IMR-90 (cell line): Measurements from ENCODE around the gene DUSP23. TPM values are rescaled to one million over a fixed set of nuclear protein-coding genes. Genes with fewer than 3 reads are reported as not detected.

Source experiments
- ATAC-seq: fragments of 200-7000 bp; cut with Tn5 transposase; 2 replicates; pipeline ENCODE4 v1.9.1; 2020; ENCODE audit warnings: low read depth, mild to moderate bottlenecking, moderate library complexity
- BruUV-seq: library from RNA; stranded (reverse); fragments of 400-500 nt; replicated peaks from 2 replicates; lab custom pipeline; 2021; lab: Mats Ljungman, UMichigan
- CTCF ChIA-PET: fragments of 300-600 bp; formaldehyde crosslinking; extraction: SDS; loops from one replicate; lab custom pipeline; 2021; ENCODE audit warnings: antibody characterized with exemption; lab: Yijun Ruan, JAX
- POLR2A ChIA-PET: fragments of 300-600 bp; sonication (Branson Sonifier 250); formaldehyde crosslinking; loops from one replicate; lab custom pipeline; 2022; ENCODE audit warnings: antibody characterized with exemption; ENCODE audit not compliant: unreplicated experiment; lab: Charles Lee
- DNase-seq: peaks from one replicate; pipeline ENCODE4 v3.0.0; 2013
- H2AFZ ChIP-seq: replicated peaks from 2 replicates; pipeline ENCODE3; 2013; ENCODE audit warnings: low read length, mild to moderate bottlenecking; ENCODE audit not compliant: poor library complexity
- H2AK5ac ChIP-seq: 2 replicates; pipeline ENCODE4 v1.6.1; 2013; ENCODE audit warnings: low read depth, low read length, inconsistent platforms
- H2AK9ac ChIP-seq: replicated peaks from 2 replicates; pipeline ENCODE3; 2013; ENCODE audit warnings: mild to moderate bottlenecking, low read depth, low read length, moderate library complexity; ENCODE audit not compliant: poor library complexity
- H2BK120ac ChIP-seq: 2 replicates; pipeline ENCODE4 v1.6.1; 2013; ENCODE audit warnings: low read depth, low read length, inconsistent platforms
- H2BK15ac ChIP-seq: 3 replicates; pipeline ENCODE4 v1.6.1; 2013; ENCODE audit warnings: low read depth, low read length, inconsistent platforms
- H2BK20ac ChIP-seq: 2 replicates; pipeline ENCODE4 v1.6.1; 2013; ENCODE audit warnings: low read depth, mild to moderate bottlenecking, inconsistent platforms, low read length, moderate library complexity
- H2BK5ac ChIP-seq: 2 replicates; pipeline ENCODE4 v1.6.1; 2013; ENCODE audit warnings: mild to moderate bottlenecking, low read depth, low read length, inconsistent platforms; ENCODE audit not compliant: poor library complexity, severe bottlenecking
- H3K14ac ChIP-seq: replicated peaks from 2 replicates; pipeline ENCODE4 v1.6.1; 2013; ENCODE audit warnings: low read depth, low read length, inconsistent platforms
- H3K18ac ChIP-seq: 2 replicates; pipeline ENCODE4 v1.6.1; 2013; ENCODE audit warnings: low read depth, low read length, control low read depth
- H3K23ac ChIP-seq: 2 replicates; pipeline ENCODE4 v1.6.1; 2013; ENCODE audit warnings: low read depth, low read length, inconsistent platforms
- H3K27ac ChIP-seq: 2 replicates; pipeline ENCODE4 v1.5.1; 2013; ENCODE audit warnings: mild to moderate bottlenecking, control low read depth, low read length; ENCODE audit not compliant: insufficient read depth
- H3K27me3 ChIP-seq: 2 replicates; pipeline ENCODE4 v1.6.1; 2013; ENCODE audit warnings: low read length; ENCODE audit not compliant: control insufficient read depth, insufficient read depth
- H3K36me3 ChIP-seq: 2 replicates; pipeline ENCODE4 v1.6.1; 2013; ENCODE audit warnings: low read length, mixed read lengths; ENCODE audit not compliant: control insufficient read depth, insufficient read depth
- H3K4ac ChIP-seq: 2 replicates; pipeline ENCODE4 v1.6.1; 2013; ENCODE audit warnings: low read depth, low read length, inconsistent platforms
- H3K4me1 ChIP-seq: 2 replicates; pipeline ENCODE4 v1.6.1; 2013; ENCODE audit warnings: low read length, mixed read lengths; ENCODE audit not compliant: control insufficient read depth, insufficient read depth
- H3K4me2 ChIP-seq: 2 replicates; pipeline ENCODE4 v1.6.1; 2013; ENCODE audit warnings: low read depth, mild to moderate bottlenecking, control low read depth, low read length, moderate library complexity
- H3K4me3 ChIP-seq: 2 replicates; pipeline ENCODE4 v1.5.1; 2013; ENCODE audit warnings: low read depth, mild to moderate bottlenecking, control low read depth, low read length, moderate library complexity; ENCODE audit not compliant: insufficient read depth
- H3K56ac ChIP-seq: 2 replicates; pipeline ENCODE4 v1.6.1; 2013; ENCODE audit warnings: low read length, inconsistent platforms; ENCODE audit not compliant: insufficient read depth; ENCODE audit errors: extremely low read depth
- H3K79me1 ChIP-seq, 2 experiments: 2 replicates each; pipeline ENCODE4 v1.6.1; 2013; ENCODE audit warnings: low read length in 2 of 2, inconsistent platforms in 1 of 2, low read depth in 1 of 2
- H3K9ac ChIP-seq: 2 replicates; pipeline ENCODE4 v1.6.1; 2013; ENCODE audit warnings: low read depth, low read length, control low read depth
- H3K9me1 ChIP-seq: 2 replicates; pipeline ENCODE4 v1.6.1; 2013; ENCODE audit warnings: low read length, inconsistent platforms; ENCODE audit not compliant: insufficient read depth
- H3K9me3 ChIP-seq: 2 replicates; pipeline ENCODE4 v1.6.1; 2013; ENCODE audit warnings: low read length; ENCODE audit not compliant: control insufficient read depth, insufficient read depth
- H4K20me1 ChIP-seq: 2 replicates; pipeline ENCODE4 v1.6.1; 2013; ENCODE audit warnings: low read length, inconsistent platforms; ENCODE audit not compliant: insufficient read depth
- H4K5ac ChIP-seq: 2 replicates; pipeline ENCODE4 v1.6.1; 2013; ENCODE audit warnings: mild to moderate bottlenecking, low read depth, low read length, control low read depth
- H4K8ac ChIP-seq, 2 experiments: 2 replicates each; pipeline ENCODE4 v1.6.1; 2013; ENCODE audit warnings: low read depth in 2 of 2, low read length in 2 of 2, control low read depth in 1 of 2, inconsistent platforms in 1 of 2
- H4K91ac ChIP-seq: 2 replicates; pipeline ENCODE4 v1.6.1; 2013; ENCODE audit warnings: low read depth, low read length, inconsistent platforms; ENCODE audit not compliant: insufficient read depth
- CEBPB ChIP-seq: IDR thresholded peaks from 2 replicates; pipeline ENCODE4 v1.6.1; 2012; ENCODE audit warnings: low read depth, low read length, improper control_type of control experiment
- FOS ChIP-seq: fragments of 150-350 bp; IDR thresholded peaks from 2 replicates; pipeline ENCODE4 v1.6.1; 2016; ENCODE audit warnings: low read depth, low read length
- WGBS, 2 experiments: methylation state at CpG; one replicate each; pipeline versions ENCODE4 v1.1.5 to v1.1.7; 2013; ENCODE audit warnings: missing lambda C conversion rate in 2 of 2; ENCODE audit not compliant: insufficient read length in 1 of 2; ENCODE audit errors: extremely low coverage in 2 of 2; 5-methylcytosine and 5-hydroxymethylcytosine counted together
- dilution Hi-C: fragments of 300-500 bp; cut with HindIII; formaldehyde crosslinking; loops from one replicate; pipeline ENCODE4 v1.14.3; 2018; ENCODE audit warnings: low sequenced_read_pairs; ENCODE audit not compliant: unreplicated experiment
- in situ Hi-C: fragments of 300-500 bp; cut with MboI; formaldehyde crosslinking; loops from 3 replicates; pipeline ENCODE4 v1.14.3; 2019; ENCODE audit warnings: low sequenced_read_pairs, inconsistent platforms, mixed read lengths
- intact Hi-C: fragments of 100-400 bp; cut with micrococcal nuclease; formaldehyde crosslinking; loops from 2 replicates; pipeline ENCODE4 v1.10.0; 2022
- polyA plus RNA-seq, 3 experiments: library from polyadenylated mRNA; depleted of rRNA; stranded (reverse); fragments of >200 nt; gene quantifications; 2 replicates each; pipeline ENCODE4 v1.2.3, GENCODE V29; 2012; ENCODE audit warnings: low replicate concordance in 1 of 3
- total RNA-seq: library from RNA; depleted of rRNA; stranded (reverse); fragments of >200 nt; gene quantifications from 2 replicates; pipeline ENCODE4 v1.2.3, GENCODE V29; 2012
- TF ChIP-seq, protein P1 (sequence below): fragments of 150-350 bp; IDR thresholded peaks from 2 replicates; pipeline ENCODE4 v1.6.1; 2016; ENCODE audit warnings: low read depth, mild to moderate bottlenecking, low read length, moderate library complexity, borderline replicate concordance

DUSP23 gene
- total and polyA plus RNA-seq, 2 of the 4 experiments (the other 2 are of a cell fraction), result 4.1 to 12.9 TPM

- H3K36me3 ChIP-seq, result no peaks in the 10 kb centered on the region
- no peak for ATAC-seq
- no peaks in the 10 kb centered on the region for H3K79me1 ChIP-seq
- no peak overlapping the region for H2AK9ac ChIP-seq
- no peak for DNase-seq
- H2BK15ac ChIP-seq, result no peak overlapping the region
- no peak overlapping the region for H3K18ac ChIP-seq
- no peak overlapping the region for H3K4me2 ChIP-seq
- TF ChIP-seq, protein P1, sequence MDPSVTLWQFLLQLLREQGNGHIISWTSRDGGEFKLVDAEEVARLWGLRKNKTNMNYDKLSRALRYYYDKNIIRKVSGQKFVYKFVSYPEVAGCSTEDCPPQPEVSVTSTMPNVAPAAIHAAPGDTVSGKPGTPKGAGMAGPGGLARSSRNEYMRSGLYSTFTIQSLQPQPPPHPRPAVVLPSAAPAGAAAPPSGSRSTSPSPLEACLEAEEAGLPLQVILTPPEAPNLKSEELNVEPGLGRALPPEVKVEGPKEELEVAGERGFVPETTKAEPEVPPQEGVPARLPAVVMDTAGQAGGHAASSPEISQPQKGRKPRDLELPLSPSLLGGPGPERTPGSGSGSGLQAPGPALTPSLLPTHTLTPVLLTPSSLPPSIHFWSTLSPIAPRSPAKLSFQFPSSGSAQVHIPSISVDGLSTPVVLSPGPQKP, result no peak
- TF ChIP-seq FOS (no peak), CEBPB (no peak)
- no TSS peak for BruUV-seq
- H3K9me3 ChIP-seq, result no peaks in the 10 kb centered on the region
- no peak overlapping the region for H3K9ac ChIP-seq
- H4K5ac ChIP-seq, result no peak overlapping the region
- intact Hi-C loops (no loop called here), dilution Hi-C loops (loop anchor here (25.0 kb wide), 1 partner anchor 109 kb away; no protein-coding TSS in a partner anchor), in situ Hi-C loops (no loop called here)
- no peak overlapping the region for H3K14ac ChIP-seq
- H3K27me3 ChIP-seq, result peaks cover 1% of the 10 kb centered on the region; the same call in 1 of the 2 replicates
- H2AFZ ChIP-seq, result no peak overlapping the region
- H4K91ac ChIP-seq, result no peak overlapping the region
- H2BK5ac ChIP-seq, result no peak overlapping the region
- 40% methylated on average over 1 of the region's 4 CpGs; no CpG with 5 or more reads in 1 of the 2 experiments for WGBS, 2 experiments
- H3K23ac ChIP-seq, result no peak overlapping the region
- H2AK5ac ChIP-seq, result no peak overlapping the region
- ChIA-PET POLR2A (no interaction called here), CTCF (no interaction called here)
- H2BK20ac ChIP-seq, result no peak overlapping the region
- no peaks in the 10 kb centered on the region for H3K9me1 ChIP-seq
- H3K4ac ChIP-seq, result no peak overlapping the region
- no peak overlapping the region for H3K4me3 ChIP-seq
- no peak overlapping the region for H2BK120ac ChIP-seq
- no peak overlapping the region for H3K56ac ChIP-seq
- no peak overlapping the region for H3K27ac ChIP-seq
- H4K8ac ChIP-seq, result no peak overlapping the region
- no peaks in the 10 kb centered on the region for H4K20me1 ChIP-seq
- H3K4me1 ChIP-seq, result no peaks in the 10 kb centered on the region
Measured at GRCh38 chr1:159778266-159778665, 2.5 kb upstream of the DUSP23 start.
